ENCODE results near the gene CCDC91.
"Not testable (repeated sequence)": the region's sequence is repeated elsewhere in the genome, so short reads cannot be mapped to it uniquely, and the experiment has no call there.

The CCDC91 gene

GRCh38 chr12:28231248-28231647, 41.0 kb downstream of the CCDC91 start:
- in situ Hi-C loops (cut with HindIII; ENCODE audit: low sequenced_read_pairs): no loop called here

GRCh38 chr12:28232211-28232928, 42.1 kb downstream of the CCDC91 start:
- in situ Hi-C loops (cut with HindIII; ENCODE audit: low sequenced_read_pairs): no loop called here

- in situ Hi-C loops (cut with HindIII; ENCODE audit: low sequenced_read_pairs): no loop called here
These were observed 44.2 kb downstream of the CCDC91 start for GRCh38 chr12:28234444-28234843.

- in situ Hi-C loops (cut with HindIII; ENCODE audit: low sequenced_read_pairs): no loop called here
These were observed 44.8 kb downstream of the CCDC91 start for GRCh38 chr12:28235015-28235414.

- in situ Hi-C loops (cut with HindIII; ENCODE audit: low sequenced_read_pairs): no loop called here
These were observed 45.7 kb downstream of the CCDC91 start for GRCh38 chr12:28235985-28236384.

- in situ Hi-C loops (cut with HindIII; ENCODE audit: low sequenced_read_pairs): no loop called here
These were observed 47.2 kb downstream of the CCDC91 start for GRCh38 chr12:28237423-28237822.

- in situ Hi-C loops (cut with HindIII; ENCODE audit: low sequenced_read_pairs): no loop called here
These were observed 49.7 kb downstream of the CCDC91 start for GRCh38 chr12:28239918-28240317.

GRCh38 chr12:28240853-28241252, 50.6 kb downstream of the CCDC91 start:
- in situ Hi-C loops (cut with HindIII; ENCODE audit: low sequenced_read_pairs): no loop called here

- in situ Hi-C loops (cut with HindIII; ENCODE audit: low sequenced_read_pairs): no loop called here
These were observed 51.9 kb downstream of the CCDC91 start for GRCh38 chr12:28242129-28242495.

GRCh38 chr12:28242496-28243309, 52.4 kb downstream of the CCDC91 start:
- in situ Hi-C loops (cut with HindIII; ENCODE audit: low sequenced_read_pairs): no loop called here

GRCh38 chr12:28243310-28243633, 53.0 kb downstream of the CCDC91 start:
- in situ Hi-C loops (cut with HindIII; ENCODE audit: low sequenced_read_pairs): no loop called here

- in situ Hi-C loops (cut with HindIII; ENCODE audit: low sequenced_read_pairs): no loop called here
These were observed 57.5 kb downstream of the CCDC91 start for GRCh38 chr12:28247806-28248205.

- in situ Hi-C loops (cut with HindIII; ENCODE audit: low sequenced_read_pairs): no loop called here
These were observed 58.4 kb downstream of the CCDC91 start for GRCh38 chr12:28248555-28249145.

- in situ Hi-C loops (cut with HindIII; ENCODE audit: low sequenced_read_pairs): no loop called here
These were observed 62.9 kb downstream of the CCDC91 start for GRCh38 chr12:28253161-28253641.

- in situ Hi-C loops (cut with HindIII; ENCODE audit: low sequenced_read_pairs): no loop called here
These were observed 67.2 kb downstream of the CCDC91 start for GRCh38 chr12:28257411-28257810.

GRCh38 chr12:28258998-28259397, 68.7 kb downstream of the CCDC91 start:
- in situ Hi-C loops (cut with HindIII; ENCODE audit: low sequenced_read_pairs): no loop called here

- in situ Hi-C loops (cut with HindIII; ENCODE audit: low sequenced_read_pairs): no loop called here
These were observed 75.3 kb downstream of the CCDC91 start for GRCh38 chr12:28265435-28266042.

GRCh38 chr12:28267920-28268607, 77.8 kb downstream of the CCDC91 start:
- in situ Hi-C loops (cut with HindIII; ENCODE audit: low sequenced_read_pairs): not testable (repeated sequence)

- in situ Hi-C loops (cut with HindIII; ENCODE audit: low sequenced_read_pairs): no loop called here
These were observed 78.5 kb downstream of the CCDC91 start for GRCh38 chr12:28268608-28269229.

- in situ Hi-C loops (cut with HindIII; ENCODE audit: low sequenced_read_pairs): no loop called here
These were observed 79.6 kb downstream of the CCDC91 start for GRCh38 chr12:28269851-28270250.
